ENCODE data around the gene NNAT. TPM values are rescaled to one million over a fixed set of nuclear protein-coding genes. Genes with fewer than 3 reads are reported as not detected.
"Not testable (repeated sequence)": the region's sequence is repeated elsewhere in the genome, so short reads cannot be mapped to it uniquely, and the experiment has no call there.

The NNAT gene, protein sequence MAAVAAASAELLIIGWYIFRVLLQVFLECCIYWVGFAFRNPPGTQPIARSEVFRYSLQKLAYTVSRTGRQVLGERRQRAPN
- total RNA-seq: not detected in 2 replicates

DNA sequence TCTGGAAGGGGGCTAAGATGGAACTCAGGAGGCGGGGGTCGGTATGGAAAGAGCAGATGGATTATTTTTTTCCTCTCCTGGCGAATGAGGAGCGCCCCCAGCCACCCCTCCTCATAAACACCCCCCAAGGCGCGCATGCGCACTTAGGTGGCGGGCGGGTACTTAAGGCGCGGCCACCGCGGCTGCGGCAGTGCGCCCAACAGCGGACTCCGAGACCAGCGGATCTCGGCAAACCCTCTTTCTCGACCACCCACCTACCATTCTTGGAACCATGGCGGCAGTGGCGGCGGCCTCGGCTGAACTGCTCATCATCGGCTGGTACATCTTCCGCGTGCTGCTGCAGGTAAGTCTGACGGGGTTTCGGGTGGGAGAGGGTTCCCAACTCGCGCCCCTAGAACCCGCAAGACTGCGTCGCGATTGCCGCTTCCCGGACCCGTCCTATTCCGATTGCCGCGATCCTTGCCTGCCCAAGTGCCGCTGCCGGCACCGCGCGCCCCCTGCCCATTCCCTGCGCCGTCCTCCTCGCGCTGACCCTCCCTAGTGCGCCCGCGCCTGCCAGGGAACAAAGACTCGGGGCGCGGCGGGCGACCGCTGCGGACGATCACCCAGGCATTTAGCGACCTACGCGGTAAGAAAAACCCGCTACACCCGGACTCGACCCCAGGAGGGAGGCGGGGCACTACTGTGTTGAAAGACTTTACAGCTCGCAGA lies at the start of gene NNAT:
Gene NNAT (plus strand): TSS at position 190 of the 711 bp plus-strand sequence. CDS start 82 bp downstream, at position 272.
- no peak for DNase-seq (ENCODE audit: low read depth, low spot score)

DNA sequence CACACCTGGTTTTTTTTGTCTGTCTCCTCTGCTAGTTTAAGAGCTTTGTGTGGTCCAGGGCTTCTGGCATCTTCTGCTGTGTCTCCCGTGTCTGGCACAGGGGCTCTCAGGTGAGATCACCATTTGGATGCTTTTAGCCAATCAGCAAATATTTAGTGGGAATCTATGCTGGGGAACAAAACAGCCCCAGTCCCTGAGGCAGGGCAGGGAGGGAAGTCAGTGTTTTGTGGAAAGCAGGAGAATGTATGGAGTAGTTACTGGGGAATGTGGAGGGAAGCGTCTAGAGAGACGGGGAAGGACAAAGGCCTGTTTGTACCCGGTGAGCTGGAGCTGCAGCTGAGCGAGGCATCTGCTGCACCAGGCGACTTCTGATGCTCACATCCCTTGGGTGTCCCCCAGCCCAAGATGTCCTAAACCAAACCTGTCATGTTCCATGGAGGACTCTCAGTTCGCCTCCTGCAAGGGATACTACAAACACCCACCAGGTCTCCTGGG lies 49.3 kb upstream of the NNAT start:
- no peak for DNase-seq (ENCODE audit: low read depth, low spot score)

DNA sequence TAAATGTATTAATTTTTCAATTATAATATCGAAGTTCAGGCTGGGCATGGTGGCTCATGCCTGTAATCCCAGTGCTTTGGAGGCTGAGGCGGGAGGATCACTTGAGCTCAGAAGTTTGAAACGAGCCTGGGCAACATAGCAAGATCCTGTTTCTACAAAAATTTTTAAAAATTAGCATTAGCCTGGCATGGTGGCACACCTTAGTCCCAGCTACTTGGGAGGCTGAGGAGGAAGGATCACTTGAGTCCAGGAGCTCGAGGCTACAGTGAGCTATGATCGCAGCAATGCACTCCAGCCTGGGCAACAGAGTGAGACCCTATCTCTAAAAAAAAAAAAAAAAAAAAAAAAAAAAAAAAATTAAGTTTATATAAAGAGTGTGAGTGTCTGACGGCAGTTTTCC lies 48.6 kb upstream of the NNAT start:
- not testable (repeated sequence) for DNase-seq (ENCODE audit: low read depth, low spot score)

DNA sequence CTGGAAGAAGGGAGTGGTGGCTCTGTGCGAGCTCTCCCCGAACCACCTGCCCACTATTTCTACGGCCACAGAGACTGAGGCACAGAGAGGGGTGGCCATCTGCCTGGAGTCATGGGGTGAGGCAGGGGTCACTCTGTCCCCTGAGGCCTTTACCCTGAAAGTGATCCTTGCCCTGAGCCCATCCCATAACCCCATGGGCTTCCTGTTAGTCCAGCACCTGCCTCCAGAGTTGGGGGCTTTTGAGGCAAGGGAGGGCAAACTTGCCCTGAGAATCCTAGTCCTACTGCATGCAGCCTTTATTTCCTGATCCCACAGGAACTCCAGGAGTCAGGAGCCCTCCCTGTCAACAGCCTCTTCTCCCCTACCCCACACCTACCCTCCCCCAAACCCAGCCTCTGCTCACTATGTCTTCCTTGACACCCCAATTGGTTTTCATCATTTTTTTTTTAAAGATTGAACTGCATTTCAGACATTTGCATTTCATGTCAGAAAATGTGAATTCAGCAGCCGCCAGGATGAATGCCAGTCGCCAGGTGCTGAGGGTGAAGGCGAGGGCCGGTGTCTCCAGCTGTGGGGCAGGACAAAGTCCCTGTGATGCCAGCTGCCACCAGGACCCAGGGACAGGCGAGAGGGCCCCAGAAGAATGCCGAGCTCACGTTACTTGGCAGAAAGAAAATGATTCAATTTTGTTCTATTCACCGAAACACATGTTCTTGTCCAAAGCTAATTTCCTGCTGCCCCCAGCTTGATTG lies 47.6 kb upstream of the NNAT start:
- no peak for DNase-seq (ENCODE audit: low read depth, low spot score)

DNA sequence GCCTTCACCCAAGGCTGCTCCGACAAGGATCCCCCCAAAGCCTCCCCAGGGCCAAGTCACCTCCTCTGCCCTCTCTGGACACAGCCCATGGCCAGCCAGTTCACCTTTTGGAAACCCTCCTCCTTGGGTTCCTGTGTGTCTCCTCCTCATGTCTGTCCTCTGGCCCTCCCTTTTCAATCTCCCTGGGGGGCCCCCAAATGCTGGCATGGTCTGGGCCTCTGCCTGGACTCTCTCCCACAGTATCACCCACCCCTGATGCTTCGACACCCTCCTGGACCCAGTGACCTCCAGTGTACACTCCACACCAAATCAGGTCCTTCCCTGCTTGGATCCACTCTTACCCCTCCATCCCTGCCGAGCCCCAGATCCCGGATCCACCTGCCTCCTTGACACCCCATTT lies 46.7 kb upstream of the NNAT start:
- DNase-seq (ENCODE audit: low read depth, low spot score): no peak

DNA sequence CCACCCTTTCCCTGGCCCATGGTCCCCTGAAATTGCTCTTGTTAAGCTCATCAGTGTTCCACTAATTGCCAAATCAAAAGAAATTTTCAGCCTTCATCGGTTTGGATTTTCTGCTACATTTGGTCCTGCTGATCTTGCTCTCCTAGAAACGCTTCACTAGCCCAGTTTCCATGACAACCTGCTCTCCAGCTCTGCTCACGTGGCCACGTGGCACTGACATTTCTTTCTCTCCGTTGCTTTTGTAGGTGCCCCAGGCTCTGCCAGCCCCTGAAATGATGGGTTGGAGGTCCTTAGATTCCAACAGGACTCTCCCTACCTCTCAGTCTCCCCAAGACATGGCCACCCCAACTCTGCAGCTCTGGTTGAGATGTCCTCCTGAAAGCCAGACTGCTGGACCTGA lies 45.8 kb upstream of the NNAT start:
- no peak for DNase-seq (ENCODE audit: low read depth, low spot score)

DNA sequence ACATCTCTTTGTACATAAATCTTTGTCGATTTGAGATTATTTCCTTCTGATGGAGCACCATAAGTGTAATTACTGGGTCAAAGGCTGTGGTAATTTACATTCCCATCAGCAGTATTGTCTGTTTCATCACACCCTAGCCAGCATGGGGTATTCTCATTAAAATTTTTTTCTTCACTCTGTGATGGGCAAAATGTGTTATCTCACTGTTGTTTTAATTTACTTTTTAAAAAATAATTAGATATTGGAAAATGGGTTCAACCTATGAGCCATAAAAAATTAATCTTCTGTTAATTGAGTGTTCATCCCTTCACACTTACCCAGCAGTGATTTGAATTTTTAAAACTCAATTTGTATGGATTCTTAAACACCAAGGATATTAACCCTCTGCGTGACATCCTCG lies 44.0 kb upstream of the NNAT start:
- no peak for DNase-seq (ENCODE audit: low read depth, low spot score)

DNA sequence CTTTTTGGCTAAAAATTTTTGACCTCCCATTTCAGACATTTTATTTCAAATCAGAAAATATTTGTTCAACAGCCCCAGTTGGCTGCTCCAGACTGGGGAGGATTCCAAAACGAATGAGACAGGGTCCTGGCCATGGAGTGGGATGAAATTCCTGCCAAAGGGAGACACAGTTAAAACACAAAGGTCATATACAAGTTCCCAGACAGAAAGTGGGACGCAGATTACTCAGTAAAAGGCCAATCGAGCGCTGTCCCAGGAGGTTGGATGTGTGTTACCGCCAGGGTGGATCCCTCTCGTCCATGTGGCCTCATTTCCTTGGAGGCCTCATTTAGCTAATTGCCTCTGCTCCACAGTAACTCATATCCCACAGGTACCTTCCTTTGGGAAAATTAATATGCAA lies 41.8 kb upstream of the NNAT start:
- no peak for DNase-seq (ENCODE audit: low read depth, low spot score)

DNA sequence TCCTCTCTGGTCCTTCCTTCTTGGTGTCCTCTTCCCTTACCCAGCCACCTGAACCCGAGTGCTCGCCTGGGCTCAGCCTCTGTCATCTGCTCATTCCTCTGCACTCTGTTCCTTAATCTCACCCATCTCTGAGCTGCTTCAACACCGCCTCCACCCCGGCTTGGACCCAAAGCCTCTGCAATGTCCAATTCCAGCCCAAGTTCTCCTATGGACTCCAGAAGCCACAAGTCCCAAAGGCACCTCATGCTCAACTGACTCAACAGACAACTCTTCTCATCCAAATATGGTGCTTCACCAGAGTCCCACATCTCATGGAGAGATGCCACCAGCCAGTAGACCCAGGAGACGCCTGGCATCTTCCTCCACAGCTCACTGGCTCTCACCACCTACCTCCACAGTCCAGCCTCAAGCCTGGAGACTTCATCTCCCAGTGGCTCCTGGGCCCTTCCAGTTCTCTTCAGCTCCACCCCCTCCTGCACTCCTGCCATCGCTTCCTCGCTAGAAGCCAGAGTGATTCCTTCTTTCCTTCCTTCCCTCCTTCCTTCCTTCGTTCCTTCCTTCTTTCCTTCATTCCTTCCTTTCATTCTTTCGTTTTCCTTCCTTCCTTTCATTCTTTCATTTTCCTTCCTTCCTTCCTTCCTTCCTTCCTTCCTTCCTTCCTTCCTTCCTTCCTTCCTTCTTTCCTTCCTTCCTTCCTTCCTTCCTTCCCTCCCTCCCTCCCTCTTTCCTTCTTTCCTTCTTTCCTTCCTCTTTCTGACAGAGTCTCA lies 40.9 kb upstream of the NNAT start:
- DNase-seq (ENCODE audit: low read depth, low spot score): no peak

DNA sequence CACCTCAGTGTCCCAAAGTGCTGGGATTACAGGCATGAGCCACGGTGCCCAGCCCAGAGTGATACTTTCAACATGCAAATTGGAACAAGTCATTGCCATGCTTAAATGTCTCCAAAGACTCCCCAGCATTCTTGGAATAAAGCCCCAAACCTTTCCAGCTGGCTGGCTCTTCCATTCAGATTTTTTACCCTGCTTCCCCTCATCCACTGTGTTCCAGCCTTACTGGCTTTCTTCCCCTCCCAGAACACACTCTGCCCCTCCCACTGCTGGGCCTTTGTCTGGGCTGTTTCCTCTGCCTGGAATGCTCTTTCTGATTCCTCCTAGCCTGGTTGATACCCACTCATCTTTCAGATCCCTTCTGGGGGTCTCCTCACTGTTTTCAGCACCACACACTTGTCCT lies 40.1 kb upstream of the NNAT start:
- no peak for DNase-seq (ENCODE audit: low read depth, low spot score)

DNA sequence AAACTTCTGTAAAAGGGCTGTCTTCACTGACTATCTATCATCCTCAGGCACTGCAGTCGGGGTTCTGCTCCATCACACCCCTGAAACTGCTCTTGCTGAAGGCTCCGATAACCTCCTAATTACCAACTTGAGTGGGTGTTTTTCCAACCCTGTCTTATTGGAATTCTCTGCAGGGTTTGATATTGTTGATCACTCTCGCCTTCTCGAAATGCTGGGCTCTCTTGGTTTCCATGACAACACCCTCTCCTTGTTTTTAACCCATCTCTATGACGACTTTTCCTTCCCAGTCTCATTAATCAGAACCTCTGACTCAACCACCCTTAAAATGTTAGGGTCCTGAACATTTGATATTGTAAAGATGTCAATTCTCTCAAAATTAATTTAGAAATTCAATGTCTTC lies 39.4 kb upstream of the NNAT start:
- DNase-seq (ENCODE audit: low read depth, low spot score): no peak

DNA sequence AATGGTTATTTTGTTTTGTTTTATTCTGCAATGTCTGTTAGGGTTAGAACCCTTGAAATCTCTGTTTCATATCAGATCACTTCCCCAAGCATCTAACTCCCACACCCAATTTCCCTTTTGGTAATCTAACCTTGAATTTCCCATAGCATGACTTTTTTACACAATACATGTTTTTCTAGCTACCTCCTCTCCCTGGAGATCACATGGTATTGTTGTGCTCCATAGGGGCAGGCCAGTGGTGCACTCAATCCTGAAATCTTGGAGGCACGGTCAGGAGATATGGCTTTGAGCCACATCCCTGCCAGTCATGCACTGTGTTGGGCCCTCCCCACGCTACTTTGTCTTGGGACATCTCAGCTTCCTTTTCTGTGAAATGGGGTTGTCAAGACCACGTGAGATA lies 36.7 kb upstream of the NNAT start:
- no peak for DNase-seq (ENCODE audit: low read depth, low spot score)

DNA sequence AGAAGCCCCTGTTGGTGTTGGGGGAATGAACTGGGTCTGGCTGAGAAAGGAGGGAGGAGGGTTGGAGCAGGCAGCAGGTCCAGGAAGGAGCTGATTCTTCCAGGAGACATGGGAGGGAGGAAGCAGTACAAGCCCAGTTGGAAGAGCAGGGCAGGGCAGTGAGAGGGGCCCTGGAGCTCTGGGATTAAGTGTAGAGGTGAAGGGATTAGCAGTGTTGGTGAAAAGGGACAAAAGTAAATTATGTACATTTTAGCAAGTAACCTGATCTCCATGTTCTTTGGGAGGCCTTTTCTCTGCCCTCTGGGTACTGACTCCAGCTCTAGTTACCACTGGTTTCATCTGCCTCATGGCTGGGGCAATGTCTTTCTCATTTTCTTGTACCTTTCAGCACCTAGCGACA lies 34.8 kb upstream of the NNAT start:
- DNase-seq (ENCODE audit: low read depth, low spot score): not testable (repeated sequence)

DNA sequence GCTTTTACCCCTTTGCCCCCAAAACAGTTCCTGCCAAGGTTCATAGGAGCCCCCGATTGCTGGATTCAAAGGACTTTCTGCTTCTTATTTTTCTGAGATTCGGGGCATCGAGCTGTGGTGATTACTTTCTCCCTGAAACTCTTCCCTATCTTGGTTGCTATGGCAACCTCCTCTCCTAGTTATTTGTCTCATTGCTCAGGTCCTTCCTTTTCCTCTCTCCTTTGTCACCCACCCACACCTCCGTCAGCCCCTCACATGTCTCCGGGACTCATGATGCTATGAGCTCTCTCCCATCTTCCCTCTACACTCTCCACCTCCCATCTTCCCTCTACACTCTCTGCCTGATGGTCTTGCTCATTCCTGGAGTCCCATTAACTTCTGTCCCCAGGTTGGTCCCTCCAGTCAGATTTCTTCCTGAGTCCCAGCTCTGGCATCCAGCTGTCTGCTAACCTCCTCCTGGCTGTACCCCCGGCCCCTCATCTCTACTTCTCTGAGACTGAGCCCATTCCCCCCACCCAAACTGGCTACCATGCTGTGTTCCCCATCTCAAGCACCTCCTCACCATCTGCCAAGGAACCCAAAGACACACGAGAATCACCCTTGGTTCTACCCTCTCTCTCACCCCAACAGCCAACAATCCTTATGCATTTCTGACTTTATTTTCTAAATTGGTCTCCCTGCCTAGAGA lies 30.2 kb upstream of the NNAT start:
- DNase-seq (ENCODE audit: low read depth, low spot score): no peak

DNA sequence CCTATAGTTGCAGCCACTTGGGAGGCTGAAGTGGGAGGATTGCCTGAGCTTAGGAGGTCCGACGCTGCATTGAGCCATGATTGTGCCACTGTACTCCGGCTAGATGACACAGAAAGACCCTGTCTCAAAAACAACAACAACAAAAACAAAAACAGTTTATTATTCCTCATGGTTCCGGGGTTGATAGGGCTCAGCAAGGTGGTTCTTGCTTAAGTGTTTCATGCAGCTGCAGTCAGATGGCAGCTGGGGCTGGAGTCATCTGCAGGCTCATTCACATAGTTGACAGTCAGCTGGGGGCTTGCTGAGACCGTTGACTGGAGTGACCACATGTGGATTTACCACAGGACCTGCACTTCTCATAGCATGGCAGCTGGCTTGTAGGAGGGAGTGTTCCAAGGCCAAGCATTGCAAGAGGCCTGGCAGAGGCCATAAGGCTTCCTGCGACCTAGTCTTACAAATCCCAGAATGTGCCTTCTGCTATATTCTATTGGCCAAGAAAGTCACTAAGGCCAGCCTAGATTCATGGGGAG lies 28.9 kb upstream of the NNAT start:
- DNase-seq (ENCODE audit: low read depth, low spot score): no peak

DNA sequence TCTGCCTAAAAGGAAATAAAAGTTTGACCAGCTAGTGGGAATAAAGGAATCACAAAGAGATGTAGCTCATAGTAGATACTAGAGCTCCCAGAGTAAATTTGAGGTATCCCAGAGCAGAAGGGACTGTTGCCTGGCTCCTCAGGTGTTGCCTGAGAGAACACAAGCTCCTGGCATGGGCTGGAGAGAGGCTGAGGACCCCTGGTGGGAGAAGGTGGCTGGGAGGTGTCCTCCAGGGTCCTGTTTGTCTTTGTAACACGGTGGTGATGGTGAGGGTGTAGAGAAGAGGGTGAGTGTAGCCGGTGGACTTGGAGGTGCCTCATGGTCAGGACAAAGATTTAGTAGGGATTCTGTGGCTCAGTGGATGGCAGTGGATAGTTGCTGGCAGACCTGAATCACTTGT lies 28.1 kb upstream of the NNAT start:
- no peak for DNase-seq (ENCODE audit: low read depth, low spot score)

DNA sequence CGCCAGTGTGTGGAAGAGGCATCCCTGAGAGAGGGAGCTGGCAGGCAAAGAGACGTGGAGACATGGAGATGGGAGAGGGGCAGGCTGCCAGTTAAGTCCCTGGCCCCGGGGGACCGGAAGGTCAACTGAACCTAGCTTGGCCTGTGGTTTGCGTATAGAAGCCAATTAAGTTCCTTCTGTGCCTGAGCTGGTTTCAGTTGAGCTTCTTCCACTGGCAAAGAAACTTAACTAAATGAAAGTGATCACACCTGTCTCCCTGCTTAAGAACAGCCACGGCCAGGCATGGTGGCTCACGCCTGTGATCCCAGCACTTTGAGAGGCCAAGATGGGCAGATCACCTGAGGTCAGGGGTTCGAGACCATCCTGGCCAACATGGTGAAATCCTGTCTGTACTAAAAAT lies 26.7 kb upstream of the NNAT start:
- DNase-seq (ENCODE audit: low read depth, low spot score): no peak

DNA sequence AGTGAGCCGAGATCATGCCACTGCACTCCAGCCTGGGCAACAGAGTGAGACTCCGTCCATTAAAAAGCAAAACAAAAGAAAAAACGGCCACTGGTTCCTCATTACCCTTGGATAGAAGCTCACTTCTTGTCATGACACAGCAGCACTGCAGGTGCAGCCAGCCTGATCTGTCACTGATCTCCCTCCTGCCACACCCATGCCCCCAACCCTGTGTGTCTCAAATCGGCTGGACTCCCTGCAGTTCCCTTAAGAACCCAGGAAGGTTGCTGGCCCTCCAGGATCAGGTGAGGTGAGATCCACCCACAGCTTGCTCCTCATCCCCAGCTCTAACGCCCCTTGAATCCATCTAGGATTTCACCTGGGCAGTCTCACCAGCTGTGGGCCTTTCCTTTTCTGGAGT lies 26.3 kb upstream of the NNAT start:
- no peak for DNase-seq (ENCODE audit: low read depth, low spot score)

DNA sequence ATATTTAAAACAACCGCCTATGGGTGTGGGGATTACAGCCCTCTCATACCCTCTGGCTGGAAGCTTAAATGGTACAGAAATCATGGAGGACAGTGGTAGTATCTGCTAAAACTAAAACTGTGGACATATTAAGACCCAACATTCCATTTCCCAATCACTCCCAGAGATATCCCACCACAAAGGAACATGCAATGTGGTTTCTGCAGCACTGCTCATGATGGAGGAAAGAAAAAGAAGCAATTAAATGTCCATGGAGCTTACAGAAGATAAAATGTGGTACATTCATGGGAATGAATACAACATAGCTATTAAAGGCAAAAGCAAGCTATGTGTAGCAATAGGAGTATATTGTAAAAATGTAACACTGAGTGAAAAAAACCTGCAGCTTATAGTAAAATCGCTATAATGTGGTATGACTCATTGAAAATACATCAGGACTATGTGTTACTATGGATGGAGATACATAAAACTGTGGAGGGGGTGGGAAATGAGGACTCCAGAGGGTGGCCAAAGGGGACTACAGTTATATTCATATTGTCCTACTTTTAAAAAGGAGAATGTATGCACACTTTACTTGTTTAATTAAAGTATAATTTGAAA lies 22.9 kb upstream of the NNAT start:
- no peak for DNase-seq (ENCODE audit: low read depth, low spot score)

DNA sequence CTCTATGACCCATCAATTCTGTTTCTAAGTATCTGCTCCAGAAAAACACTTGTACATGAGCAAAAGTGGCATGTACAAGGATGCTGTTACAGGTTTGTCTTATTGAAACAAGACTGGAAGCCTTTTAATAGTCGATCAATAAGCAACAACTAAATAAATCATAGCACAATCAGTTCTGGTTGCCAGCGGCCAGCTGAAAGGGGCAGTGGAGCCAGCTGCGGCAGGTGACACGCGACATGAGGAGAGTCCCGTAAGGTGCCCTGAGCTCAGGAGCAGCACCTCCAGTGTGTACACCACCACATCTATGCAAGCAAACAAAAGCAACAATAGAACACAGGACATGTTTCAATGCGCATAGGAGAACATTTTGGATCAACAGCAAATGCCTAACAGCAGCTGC lies 20.7 kb upstream of the NNAT start:
- DNase-seq (ENCODE audit: low read depth, low spot score): no peak

DNA sequence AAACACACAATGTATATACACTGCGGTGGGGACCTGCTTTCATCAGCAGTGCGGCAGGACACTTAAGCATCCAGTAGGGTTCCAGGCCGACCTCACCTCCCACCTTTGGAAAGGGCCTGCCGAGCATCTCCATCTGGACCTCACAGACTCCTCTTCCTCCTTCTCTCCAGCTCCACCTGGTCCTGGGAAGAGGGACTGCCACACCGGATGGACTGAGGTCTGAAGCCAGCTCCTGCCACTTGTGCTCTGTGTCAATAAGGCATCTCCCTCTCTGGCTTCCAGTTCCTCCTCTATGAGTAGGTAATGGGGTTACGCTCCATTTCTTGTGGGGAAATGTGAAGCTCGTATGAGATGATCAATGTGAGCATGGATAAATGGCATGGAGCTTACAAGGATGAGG lies 19.1 kb upstream of the NNAT start:
- DNase-seq (ENCODE audit: low read depth, low spot score): no peak
